ENCODE measurements around the gene OLA1.

The OLA1 gene

DNA sequence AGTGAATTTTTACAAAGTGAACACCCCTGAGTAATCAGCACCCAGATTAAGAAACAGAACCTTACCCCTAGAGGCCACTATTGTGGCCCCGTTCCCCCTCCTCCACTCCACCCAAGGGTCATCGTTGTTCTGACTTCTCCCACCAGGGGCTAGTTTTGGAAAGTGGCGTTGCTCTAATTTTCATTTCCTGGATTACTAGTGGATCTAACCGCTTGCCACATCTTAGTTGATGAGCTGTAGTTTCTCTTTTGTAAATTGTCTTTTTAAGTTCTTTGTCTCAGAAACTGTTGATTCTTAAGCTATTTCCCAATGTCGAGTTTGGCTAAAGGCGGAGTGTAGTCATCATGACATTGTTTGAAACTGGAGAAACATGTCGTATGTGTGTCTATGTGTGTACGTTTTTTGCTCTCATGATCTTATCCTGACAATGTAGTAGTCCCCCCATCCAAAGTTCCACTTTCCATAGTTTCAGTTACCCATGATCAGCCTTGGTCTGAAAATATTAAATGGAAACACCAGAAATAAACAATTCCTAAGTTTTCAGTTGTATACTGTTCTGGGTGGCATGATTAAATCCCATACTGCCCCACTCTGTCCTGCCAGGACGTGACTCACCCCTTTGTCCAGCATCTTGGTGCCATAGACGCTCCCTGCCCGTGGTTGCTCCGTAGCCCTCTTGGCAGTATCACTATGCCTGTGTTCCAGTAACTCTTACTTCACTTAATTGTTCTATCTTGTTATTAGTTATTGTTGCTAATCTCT is 212.2 kb downstream of the OLA1 start:
- peak in 4 of 58 donors; percentile 6 to 27 (median 8) for DNase-seq

DNA sequence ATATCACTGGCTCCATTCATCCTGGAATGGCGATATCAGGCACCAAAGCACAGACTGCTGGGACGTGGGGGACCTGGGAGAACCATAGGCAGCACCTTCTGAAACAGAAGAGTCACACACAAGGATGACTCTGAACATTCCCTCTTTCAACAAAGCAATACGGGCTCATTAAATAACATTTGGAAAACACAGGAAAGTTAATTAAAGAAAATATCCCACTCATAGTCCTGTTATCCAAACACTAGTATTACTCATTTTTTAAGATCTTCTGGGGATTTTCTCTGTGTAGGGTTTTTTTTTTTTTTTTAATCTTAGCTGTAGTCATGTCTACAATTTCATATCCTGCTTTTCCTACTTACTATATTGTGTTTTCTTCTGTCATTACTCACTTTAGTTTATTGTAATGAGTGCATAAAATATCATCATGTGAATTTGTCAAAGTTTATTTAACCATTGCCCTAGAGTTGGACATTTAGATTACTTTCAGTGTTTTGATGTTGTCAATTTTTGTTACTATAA is 213.2 kb downstream of the OLA1 start:
- no peak for DNase-seq

DNA sequence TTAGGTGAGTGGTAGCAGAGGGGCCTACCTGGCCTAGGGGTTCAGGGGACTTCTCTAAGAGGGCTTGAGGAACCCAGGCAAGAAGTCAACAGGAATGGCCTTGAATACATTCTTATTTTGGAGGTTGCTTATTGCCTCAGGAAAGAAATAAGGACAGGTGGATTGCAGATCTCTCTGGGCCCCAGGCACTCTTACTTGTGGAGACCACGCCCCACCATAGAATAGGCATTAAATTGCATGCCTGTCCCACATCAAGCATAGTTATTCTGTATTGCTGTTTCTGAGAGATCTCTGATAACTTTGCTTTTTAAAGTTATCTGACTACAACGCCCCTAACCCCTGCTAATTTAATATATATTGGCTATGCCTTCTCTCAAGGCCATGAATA is 215.2 kb downstream of the OLA1 start:
- no peak for DNase-seq

DNA sequence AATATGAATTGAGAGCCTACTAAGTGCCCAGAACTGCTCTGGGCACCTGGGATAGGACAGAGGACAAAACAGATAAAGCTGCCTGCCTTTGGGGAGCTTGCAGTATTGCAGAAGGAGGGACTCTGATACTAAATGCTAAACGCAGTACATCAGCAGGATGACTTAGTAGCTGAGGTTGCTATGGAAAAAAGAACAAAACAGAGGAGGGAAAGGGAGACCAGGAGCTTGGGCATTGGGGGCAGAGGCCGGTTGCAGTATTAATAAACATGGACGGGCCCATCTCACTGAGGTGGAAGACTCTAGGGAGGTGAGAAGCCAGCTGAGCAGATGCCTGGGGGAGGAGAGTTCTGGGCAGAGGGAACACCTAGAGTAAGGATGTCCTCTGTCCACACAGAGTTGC is 217.1 kb downstream of the OLA1 start:
- no peak for DNase-seq

DNA sequence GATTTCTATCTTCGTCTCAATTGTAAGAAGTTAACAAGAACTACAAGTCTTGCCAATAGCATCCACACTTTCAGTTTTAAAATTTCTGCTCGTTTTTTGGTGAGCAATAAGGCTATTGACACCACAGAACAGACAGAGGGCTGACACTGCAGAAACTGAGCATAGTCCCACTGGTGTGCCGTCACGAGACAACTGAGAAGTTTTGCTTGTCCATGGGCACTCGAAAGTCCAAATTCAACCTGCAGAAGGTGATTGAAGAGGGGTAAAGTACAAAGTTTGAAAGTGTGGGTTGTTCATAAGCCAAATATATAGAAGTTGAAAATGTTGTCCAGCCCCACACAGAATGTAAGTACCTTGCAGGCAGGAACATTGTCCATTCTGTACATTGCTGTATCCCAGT is 219.4 kb downstream of the OLA1 start:
- no peak for DNase-seq

DNA sequence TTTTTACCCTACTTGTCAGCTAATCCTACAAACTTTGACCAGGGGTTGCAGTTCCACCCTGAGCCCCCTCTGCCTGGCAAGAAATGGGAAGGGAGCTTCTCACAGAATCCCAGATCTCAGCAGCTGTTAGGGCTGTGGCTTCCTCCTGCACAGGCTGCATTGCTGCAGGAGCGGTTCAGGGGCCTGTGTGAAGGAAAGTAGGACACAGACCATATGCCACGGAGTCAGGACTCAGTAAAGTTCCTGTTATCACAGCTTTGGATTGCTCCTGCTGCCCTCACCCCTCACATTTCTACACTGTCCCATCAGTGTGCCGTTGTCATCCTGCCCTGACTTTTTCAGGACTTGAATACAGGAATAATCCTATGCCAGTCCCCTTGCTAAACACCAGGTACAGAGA is 220.4 kb downstream of the OLA1 start:
- DNase-seq: no peak

DNA sequence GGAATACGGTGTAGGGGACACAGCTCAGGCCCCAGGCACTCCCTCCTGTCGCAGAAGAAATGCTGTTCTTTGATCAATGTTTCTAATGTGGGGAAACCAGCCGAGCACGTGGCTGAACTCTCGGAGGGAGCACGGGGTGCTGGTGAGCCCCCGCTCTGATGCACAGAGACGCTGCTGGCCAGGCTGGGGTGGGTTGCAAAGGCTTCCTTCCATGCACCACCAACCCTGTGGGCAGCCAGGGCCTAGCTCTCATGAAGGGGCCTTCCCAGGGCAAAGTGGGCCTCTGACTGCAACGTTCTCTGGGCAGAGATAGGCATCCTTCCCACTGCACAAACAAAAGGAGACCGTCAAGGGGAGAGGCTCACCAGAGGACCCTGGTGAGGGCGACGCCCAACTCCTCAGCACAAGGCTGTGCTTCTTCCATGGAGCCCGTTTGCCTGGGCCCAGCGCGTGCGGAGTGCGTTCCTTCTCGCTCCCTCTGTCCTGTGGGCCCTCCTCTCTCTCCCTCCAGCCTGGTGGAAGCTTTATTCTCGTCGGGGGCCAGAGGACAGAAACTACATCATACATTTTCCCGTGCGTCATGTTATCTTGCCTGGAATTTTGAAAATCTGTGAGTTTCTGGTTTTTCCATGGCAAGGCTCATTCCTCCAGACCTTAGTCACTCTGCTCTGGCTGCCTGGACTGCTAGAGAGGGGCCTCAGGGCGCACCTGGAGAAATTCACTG is 222.0 kb downstream of the OLA1 start:
- no peak for DNase-seq

DNA sequence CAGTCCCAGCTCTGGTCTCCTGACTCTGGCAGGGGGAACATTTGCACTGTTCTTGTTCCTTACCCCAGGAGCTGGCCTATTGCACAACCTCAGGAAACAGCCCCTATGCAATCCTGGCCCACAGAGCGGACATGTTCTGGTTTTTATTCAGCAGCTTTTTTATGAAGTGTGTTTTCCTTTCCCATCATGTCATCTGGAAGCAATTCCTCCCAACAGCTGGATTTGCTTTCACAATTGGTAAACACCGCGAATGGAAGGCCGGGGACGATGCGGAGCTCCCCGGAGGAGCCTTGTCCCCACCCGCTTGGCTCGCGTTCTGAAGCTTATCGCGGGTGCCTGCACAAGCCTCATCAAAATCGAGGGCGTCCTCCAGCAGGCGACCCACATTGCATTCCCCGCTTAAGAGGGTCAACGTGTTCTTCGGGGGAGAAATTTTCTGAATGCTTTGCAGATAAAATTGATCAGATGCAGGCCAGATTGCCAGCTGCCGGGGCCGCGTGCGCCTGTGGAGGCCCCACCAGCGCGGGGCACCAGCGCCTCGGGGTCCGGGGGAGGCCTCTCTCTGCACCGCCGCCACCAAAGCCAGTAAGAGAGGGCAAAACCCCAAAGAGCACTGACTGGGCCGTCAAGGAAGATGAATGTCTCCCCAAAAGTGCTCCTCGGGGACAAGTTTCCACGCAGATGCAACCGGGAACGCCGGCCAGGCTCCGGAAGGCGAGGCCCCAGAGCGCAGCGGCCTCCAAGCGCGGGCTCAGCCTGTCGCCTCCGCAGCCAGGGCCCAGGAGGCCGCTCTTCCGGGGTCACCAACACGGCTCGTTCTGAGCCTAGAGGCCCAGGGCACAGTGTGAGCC is 222.8 kb downstream of the OLA1 start:
- peak in 3 of 58 donors; percentile 12 to 47 (median 14) for DNase-seq

DNA sequence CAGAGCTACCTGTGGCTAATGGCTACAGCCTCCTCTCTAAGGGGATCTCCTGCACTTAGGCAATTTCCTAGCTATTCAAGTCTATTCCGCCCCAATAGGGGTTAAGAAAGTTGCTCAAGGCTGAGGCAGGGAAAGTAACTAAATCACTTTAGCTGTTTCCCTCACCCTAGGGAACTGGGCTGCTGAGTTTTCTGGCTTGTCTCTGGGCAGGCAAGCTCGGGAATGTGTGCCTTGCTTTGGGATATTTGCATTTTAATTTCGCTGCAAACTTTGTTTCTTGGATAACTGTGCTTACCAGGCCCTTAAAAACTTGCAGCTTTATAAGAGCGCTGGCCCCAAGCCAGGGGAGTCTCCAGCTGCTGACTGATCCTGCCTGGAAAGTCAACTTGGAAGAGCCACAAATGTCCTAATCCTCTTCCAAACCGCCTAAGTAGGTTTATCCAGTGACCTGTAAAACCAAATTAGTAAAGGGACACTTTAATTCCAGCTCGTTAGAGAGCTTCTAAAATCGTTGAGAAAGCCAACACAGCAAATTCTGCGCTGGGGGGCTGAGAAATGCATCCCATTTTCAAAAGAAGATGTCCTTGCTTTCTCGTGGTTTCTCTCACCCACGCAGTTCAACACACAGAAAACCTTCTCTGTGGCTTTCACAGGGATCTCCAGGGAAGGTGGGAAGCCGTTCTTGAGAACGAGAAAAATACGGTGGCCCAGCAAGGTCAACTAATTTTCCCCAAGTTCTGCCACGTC is 223.6 kb downstream of the OLA1 start:
- DNase-seq: peak in 7 of 58 donors; percentile 1 to 41 (median 11)

DNA sequence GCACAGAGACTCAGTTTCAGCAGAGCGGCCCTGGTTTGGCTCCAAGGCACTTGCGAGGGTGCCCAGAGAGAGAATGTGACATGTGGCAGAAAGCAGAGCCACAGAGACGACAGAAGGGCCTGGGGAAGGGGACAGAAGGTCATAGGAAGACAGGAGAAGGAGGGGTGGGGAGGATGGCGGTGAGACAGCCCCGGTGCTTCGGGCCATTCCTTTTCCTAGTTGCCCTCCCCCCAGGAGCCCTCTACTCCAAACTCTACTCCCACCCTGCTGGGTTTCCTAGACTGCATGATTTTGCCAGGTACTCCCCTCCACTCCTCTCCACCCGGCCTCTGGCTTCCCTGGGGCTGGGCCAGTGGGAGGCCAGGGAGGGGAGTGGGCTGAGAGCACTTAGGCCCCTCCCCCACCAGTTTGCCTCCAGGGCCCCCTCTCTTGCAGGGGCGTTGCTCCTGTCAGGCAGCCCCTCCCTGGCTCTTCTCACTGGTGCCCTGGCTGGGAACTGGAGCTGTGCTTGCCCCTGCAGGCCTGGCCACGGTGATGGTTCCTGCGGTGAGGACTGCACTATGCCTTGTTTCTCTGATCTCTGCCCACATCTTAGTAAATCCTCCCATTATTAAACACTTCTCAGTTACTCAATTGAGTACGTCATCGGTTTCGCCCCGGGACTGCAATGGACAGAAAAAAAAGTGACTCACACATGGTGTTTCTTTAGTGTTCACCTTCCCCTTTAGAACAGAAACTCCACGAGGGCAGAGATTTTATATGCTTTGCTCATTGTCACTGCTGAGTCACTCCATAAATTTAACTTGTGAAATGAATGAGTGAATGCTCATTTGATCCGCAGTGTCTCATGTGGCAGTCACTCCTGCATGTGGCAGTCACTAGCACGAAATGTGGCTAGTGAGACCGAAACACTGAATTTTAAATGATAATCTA is 224.5 kb downstream of the OLA1 start:
- peak in 3 of 58 donors; percentile 11 to 38 (median 22) for DNase-seq
